RWPE1 (cell line): Measurements from ENCODE around the gene DAPP1.

ENCODE experiments used
- CTCF ChIA-PET: fragments of 350-600 bp; sonication (Branson Sonifier 250); formaldehyde crosslinking; extraction: SDS; loops from one replicate; lab custom pipeline; 2021; lab: Yijun Ruan, JAX
- POLR2A ChIA-PET: fragments of 400-600 bp; formaldehyde crosslinking; extraction: SDS; loops from one replicate; lab custom pipeline; 2020; ENCODE audit warnings: antibody characterized with exemption; ENCODE audit not compliant: low non-redundant PET; lab: Yijun Ruan, JAX
- DNase-seq: peaks from one replicate; pipeline ENCODE4 v3.0.0; 2012; ENCODE audit warnings: low spot score
- H3K27ac ChIP-seq: fragments of 450-650 bp; 2 replicates; pipeline ENCODE4 v1.5.1; 2017
- CTCF ChIP-seq: fragments of 450-650 bp; conservative IDR thresholded peaks from 2 replicates; pipeline ENCODE4 v1.5.1; 2017; ENCODE audit warnings: low read depth, mild to moderate bottlenecking

The DAPP1 gene

DNA sequence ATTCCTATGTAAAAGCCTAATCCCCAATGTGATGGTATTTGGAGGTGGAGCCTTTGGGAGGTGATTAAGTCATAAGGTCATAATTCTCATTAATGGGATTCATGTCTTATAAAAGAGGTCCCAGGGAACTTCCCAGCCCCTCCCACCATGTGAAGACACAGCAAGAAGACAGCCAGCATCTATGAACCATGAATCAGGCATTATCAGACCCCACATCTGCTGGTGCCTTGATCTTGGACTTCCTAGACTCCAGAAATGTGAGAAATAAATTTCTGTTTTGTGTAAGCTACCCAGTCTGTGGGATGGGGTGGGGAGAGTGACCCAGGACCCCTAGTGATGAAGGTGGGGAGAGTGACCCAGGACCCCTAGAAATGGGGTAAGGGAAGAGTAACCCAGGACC, 6.1 kb upstream of the DAPP1 start:
- no peak overlapping the region for H3K27ac ChIP-seq
- no peak for DNase-seq
- TF ChIP-seq CTCF = no peak
- POLR2A ChIA-PET = no interaction called here
- CTCF ChIA-PET = interaction anchor here (0.7 kb wide), 1 partner anchor 28 kb away, joined by 3 read pairs; no protein-coding TSS in a partner anchor

DNA sequence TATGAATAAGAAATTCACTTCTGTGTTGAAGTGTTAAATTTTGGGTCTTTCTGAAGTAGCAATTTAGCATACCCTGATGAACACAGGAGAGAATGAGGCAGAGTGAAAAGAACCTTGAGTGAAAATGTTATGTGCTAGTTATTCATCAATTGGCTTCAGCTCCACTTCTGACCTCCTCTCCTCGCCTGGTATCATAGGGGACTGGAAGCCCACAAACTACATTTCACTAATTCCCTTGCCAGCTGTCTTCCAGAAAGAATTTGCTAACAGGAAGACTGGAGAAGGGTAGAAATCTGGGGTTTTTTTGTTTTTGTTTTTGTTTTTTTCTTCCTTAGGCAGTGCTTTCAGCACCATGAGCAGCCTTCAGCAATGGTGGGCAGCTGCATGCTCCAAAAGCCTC, 5.5 kb upstream of the DAPP1 start:
- ChIA-PET CTCF (interaction anchor here (0.7 to 1.4 kb wide), 3 partner anchors 28 to 1461 kb away, joined by 3 to 8 read pairs (median 3); no protein-coding TSS in a partner anchor), POLR2A (no interaction called here)
- DNase-seq = no peak
- no peak overlapping the region for H3K27ac ChIP-seq
- TF ChIP-seq CTCF = no peak

GRCh38 chr4:99811850-99812249, 4.8 kb upstream of the DAPP1 start:
- ChIA-PET CTCF (interaction anchor here (0.6 to 1.4 kb wide), 5 partner anchors 62 to 349 kb away, joined by 3 to 8 read pairs (median 4); no protein-coding TSS in a partner anchor), POLR2A (no interaction called here)
- TF ChIP-seq CTCF = 0 out of 2 replicates have a peak, but pooled peaks have one; percentile 10
- DNase-seq = no peak
- H3K27ac ChIP-seq = no peak overlapping the region

DNA sequence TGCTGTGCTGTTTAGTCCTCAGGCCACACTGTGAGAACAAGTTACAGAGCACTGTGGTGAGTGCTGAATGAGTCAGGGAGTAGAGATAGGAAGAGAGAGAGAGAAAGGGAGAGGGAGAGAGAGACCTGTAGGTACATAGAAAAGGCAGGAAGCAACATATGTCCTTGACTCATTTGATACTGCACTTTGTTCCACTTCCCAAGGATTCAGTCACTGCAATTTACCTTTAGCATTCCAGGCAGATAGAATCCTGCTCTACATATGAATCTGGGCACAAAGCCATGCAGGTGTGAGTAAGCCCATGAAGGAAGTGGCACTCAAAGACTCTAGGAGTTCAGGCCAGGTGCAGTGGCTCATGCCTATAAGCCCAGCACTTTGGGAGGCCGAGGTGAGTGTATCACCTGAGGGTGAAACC, 1.0 kb upstream of the DAPP1 start:
- H3K27ac ChIP-seq = peak overlapping the region; percentile 54; the same call in 1 of the 2 replicates
- DNase-seq = peak; percentile 79
- no peak for TF ChIP-seq CTCF
- ChIA-PET CTCF (interaction anchor here (0.6 to 1.0 kb wide), 2 partner anchors 69 to 712 kb away, joined by 4 to 7 read pairs; no protein-coding TSS in a partner anchor), POLR2A (no interaction called here)

DNA sequence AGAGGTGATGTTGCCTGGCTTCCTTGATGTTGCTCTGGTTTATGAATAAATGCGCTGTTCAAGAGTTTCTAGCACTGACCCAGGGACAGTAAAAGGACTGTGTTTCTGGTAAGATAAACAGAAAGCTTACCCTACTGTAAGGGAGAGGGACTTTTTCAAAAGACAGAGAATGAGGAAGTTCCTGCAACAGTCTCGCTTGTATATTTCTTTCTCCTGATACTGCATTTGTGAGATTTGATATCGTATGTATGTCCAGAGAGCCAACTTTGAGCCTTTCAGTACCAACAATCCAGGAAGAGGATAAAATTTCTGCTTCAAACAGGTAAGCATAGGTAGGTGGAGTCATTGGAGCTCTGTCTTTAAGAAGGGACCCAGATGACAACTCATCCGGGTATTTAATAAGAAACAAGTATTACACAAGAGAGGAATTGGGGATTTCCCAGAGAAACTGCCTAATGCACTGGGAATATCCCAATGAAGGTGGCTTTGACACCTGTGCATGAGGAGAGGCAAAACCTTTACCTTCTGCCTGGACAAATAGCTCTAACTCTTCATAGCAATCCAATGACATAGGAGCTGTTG, 773 bp downstream of the DAPP1 start:
- CTCF ChIA-PET = interaction anchor here (1.3 kb wide), 1 partner anchor 9 kb away, joined by 3 read pairs; no protein-coding TSS in a partner anchor
- no peak overlapping the region for H3K27ac ChIP-seq
- TF ChIP-seq CTCF = no peak
- peak; percentile 41 for DNase-seq
- POLR2A ChIA-PET = no interaction called here

DNA sequence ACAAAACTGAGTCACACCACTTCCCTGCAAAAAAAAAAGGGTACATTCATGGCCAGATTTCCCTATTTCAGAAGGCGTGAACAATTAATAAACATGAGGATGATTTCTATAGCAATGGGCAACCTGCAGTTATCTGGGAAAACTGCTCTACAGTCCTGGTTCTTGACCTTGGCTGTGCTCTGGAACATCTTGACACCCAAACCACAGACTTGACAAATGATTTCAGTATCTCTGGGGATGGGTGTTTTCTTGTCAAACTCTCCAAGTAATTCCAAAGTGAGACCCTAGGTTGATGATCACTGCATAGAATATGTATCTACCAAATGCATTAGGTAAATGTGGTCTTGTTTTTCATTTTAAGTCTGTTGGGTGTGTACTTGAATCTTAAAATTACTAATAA, 2.0 kb downstream of the DAPP1 start:
- TF ChIP-seq CTCF = no peak
- ChIA-PET POLR2A (no interaction called here), CTCF (no interaction called here)
- no peak overlapping the region for H3K27ac ChIP-seq
- DNase-seq = no peak
